KOPT-K1 (cell line): ENCODE results near the gene HAND1.

ENCODE experiments used
- H3K27ac ChIP-seq: fragments of 200-600 bp; sonication (generic); 2 replicates; pipeline ENCODE4 v1.5.1; 2016; ENCODE audit warnings: antibody characterized with exemption, mild to moderate bottlenecking, low read depth, low read length; ENCODE audit not compliant: poor library complexity, severe bottlenecking
- H3K36me3 ChIP-seq: fragments of 200-600 bp; sonication (generic); 2 replicates; pipeline ENCODE4 v1.5.1; 2017; ENCODE audit warnings: antibody characterized with exemption, mild to moderate bottlenecking, low read length, moderate library complexity; ENCODE audit not compliant: insufficient read depth
- H3K9me3 ChIP-seq: fragments of 200-600 bp; sonication (generic); 2 replicates; pipeline ENCODE4 v1.5.1; 2017; ENCODE audit warnings: antibody characterized with exemption, low read length, mild to moderate bottlenecking; ENCODE audit not compliant: insufficient read depth, poor library complexity, severe bottlenecking

The HAND1 gene

GRCh38 chr5:154437281-154437965 lies 40.6 kb downstream of the HAND1 start:
- Histone ChIP-seq H3K9me3 (no peaks in the 10 kb centered on the region), H3K36me3 (peaks cover 78% of the 10 kb centered on the region), H3K27ac (no peak overlapping the region)

- Histone ChIP-seq H3K36me3 (peaks cover 56% of the 10 kb centered on the region), H3K27ac (no peak overlapping the region), H3K9me3 (no peaks in the 10 kb centered on the region)
These were observed 42.8 kb downstream of the HAND1 start for GRCh38 chr5:154435226-154435625.

- Histone ChIP-seq H3K36me3 (peaks cover 18% of the 10 kb centered on the region), H3K9me3 (no peaks in the 10 kb centered on the region), H3K27ac (no peak overlapping the region)
These were observed 46.9 kb downstream of the HAND1 start for GRCh38 chr5:154430961-154431630.

GRCh38 chr5:154430466-154430865 lies 47.6 kb downstream of the HAND1 start:
- H3K36me3 ChIP-seq = peaks cover 13% of the 10 kb centered on the region; the same call in 1 of the 2 replicates
- no peaks in the 10 kb centered on the region for H3K9me3 ChIP-seq
- H3K27ac ChIP-seq = no peak overlapping the region

- H3K9me3 ChIP-seq = no peaks in the 10 kb centered on the region
- H3K27ac ChIP-seq = no peak overlapping the region
- peaks cover 3% of the 10 kb centered on the region; the same call in 1 of the 2 replicates for H3K36me3 ChIP-seq
These were observed 48.7 kb downstream of the HAND1 start for GRCh38 chr5:154429341-154429740.

- Histone ChIP-seq H3K9me3 (no peaks in the 10 kb centered on the region), H3K36me3 (no peaks in the 10 kb centered on the region), H3K27ac (no peak overlapping the region)
These were observed 49.8 kb downstream of the HAND1 start for GRCh38 chr5:154428208-154428607.
